IMR-90 (cell line): ENCODE results near the gene UGT1A7.

ENCODE experiments used
- CEBPB ChIP-seq: IDR thresholded peaks from 2 replicates; pipeline ENCODE4 v1.6.1; 2012; ENCODE audit warnings: low read depth, low read length, improper control_type of control experiment
- CHD1 ChIP-seq: IDR thresholded peaks from 2 replicates; pipeline ENCODE4 v1.6.1; 2012; ENCODE audit warnings: low read depth, low read length, improper control_type of control experiment
- MAFK ChIP-seq: IDR thresholded peaks from 2 replicates; pipeline ENCODE4 v1.6.1; 2012; ENCODE audit warnings: low read depth, low read length, improper control_type of control experiment
- MAZ ChIP-seq: IDR thresholded peaks from 2 replicates; pipeline ENCODE4 v1.6.1; 2012; ENCODE audit warnings: low read depth, mild to moderate bottlenecking, low read length, improper control_type of control experiment, moderate library complexity, borderline replicate concordance
- MXI1 ChIP-seq: IDR thresholded peaks from 2 replicates; pipeline ENCODE4 v1.6.1; 2012; ENCODE audit warnings: low read depth, mild to moderate bottlenecking, low read length, moderate library complexity, borderline replicate concordance
- NFE2L2 ChIP-seq: fragments of 150-350 bp; IDR thresholded peaks from 2 replicates; pipeline ENCODE4 v1.6.1; 2016; ENCODE audit warnings: low read depth, mild to moderate bottlenecking, low read length
- POLR2A ChIP-seq: IDR thresholded peaks from 2 replicates; pipeline ENCODE4 v1.6.1; 2012; ENCODE audit warnings: mild to moderate bottlenecking, low read depth, low read length
- SMC3 ChIP-seq: fragments of 150-350 bp; IDR thresholded peaks from 2 replicates; pipeline ENCODE4 v1.6.1; 2016; ENCODE audit warnings: low read depth, mild to moderate bottlenecking, antibody characterized with exemption, low read length, moderate library complexity
- TF ChIP-seq, protein P1 (sequence below): conservative IDR thresholded peaks from 2 replicates; pipeline ENCODE4 v1.5.1; 2012; ENCODE audit warnings: mild to moderate bottlenecking, low read depth, low read length, improper control_type of control experiment
- TF ChIP-seq, protein P2 (sequence below): fragments of 150-350 bp; IDR thresholded peaks from 2 replicates; pipeline ENCODE4 v1.6.1; 2017; ENCODE audit warnings: mild to moderate bottlenecking, antibody characterized with exemption, low read length, low read depth

DNA sequence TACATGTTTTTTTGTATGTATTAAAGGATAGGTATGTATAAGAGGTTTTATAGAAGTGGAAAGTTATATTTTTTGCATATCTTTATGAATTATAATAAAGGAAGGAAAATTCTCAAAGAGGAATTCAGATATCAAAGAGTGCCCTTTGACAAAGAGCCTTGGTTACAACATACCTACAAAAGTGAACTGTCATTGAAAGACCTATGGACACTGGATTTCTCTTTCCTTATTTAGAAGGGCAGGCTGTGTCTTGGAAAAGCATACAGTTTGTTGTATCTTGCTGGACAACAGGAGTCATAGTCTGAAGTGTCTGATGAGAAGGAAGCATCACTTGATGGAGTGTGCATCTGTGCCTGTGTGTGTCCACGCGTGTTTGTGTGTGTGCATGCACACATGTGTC, 30.3 kb upstream of the UGT1A7 start:
- TF ChIP-seq, protein P1, sequence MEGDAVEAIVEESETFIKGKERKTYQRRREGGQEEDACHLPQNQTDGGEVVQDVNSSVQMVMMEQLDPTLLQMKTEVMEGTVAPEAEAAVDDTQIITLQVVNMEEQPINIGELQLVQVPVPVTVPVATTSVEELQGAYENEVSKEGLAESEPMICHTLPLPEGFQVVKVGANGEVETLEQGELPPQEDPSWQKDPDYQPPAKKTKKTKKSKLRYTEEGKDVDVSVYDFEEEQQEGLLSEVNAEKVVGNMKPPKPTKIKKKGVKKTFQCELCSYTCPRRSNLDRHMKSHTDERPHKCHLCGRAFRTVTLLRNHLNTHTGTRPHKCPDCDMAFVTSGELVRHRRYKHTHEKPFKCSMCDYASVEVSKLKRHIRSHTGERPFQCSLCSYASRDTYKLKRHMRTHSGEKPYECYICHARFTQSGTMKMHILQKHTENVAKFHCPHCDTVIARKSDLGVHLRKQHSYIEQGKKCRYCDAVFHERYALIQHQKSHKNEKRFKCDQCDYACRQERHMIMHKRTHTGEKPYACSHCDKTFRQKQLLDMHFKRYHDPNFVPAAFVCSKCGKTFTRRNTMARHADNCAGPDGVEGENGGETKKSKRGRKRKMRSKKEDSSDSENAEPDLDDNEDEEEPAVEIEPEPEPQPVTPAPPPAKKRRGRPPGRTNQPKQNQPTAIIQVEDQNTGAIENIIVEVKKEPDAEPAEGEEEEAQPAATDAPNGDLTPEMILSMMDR, result no peak
- TF ChIP-seq MAFK, result no peak
- no peak for TF ChIP-seq POLR2A
- no peak for TF ChIP-seq NFE2L2
- TF ChIP-seq CEBPB, result no peak
- TF ChIP-seq, protein P2, sequence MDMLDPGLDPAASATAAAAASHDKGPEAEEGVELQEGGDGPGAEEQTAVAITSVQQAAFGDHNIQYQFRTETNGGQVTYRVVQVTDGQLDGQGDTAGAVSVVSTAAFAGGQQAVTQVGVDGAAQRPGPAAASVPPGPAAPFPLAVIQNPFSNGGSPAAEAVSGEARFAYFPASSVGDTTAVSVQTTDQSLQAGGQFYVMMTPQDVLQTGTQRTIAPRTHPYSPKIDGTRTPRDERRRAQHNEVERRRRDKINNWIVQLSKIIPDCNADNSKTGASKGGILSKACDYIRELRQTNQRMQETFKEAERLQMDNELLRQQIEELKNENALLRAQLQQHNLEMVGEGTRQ, result no peak
- TF ChIP-seq MXI1, result no peak
- TF ChIP-seq SMC3, result no peak
- TF ChIP-seq CHD1, result no peak
- no peak for TF ChIP-seq MAZ
